ENCODE data around the gene FA2H.
"Not testable (repeated sequence)": the region's sequence is repeated elsewhere in the genome, so short reads cannot be mapped to it uniquely, and the experiment has no call there.

Gene FA2H

GRCh38 chr16:74770831-74771526 lies 3.6 kb downstream of the FA2H start:
- in situ Hi-C loops (cut with MboI; ENCODE audit: low sequenced_read_pairs), result no loop called here

GRCh38 chr16:74769586-74770190 lies 4.9 kb downstream of the FA2H start:
- in situ Hi-C loops (cut with MboI; ENCODE audit: low sequenced_read_pairs), result no loop called here

- in situ Hi-C loops (cut with MboI; ENCODE audit: low sequenced_read_pairs), result no loop called here
These were observed 6.4 kb downstream of the FA2H start for GRCh38 chr16:74768239-74768638.

- in situ Hi-C loops (cut with MboI; ENCODE audit: low sequenced_read_pairs), result no loop called here
These were observed 6.9 kb downstream of the FA2H start for GRCh38 chr16:74767749-74768148.

- in situ Hi-C loops (cut with MboI; ENCODE audit: low sequenced_read_pairs), result no loop called here
These were observed 7.9 kb downstream of the FA2H start for GRCh38 chr16:74766729-74767128.

- in situ Hi-C loops (cut with MboI; ENCODE audit: low sequenced_read_pairs), result not testable (repeated sequence)
These were observed 10.4 kb downstream of the FA2H start for GRCh38 chr16:74764184-74764583.

- in situ Hi-C loops (cut with MboI; ENCODE audit: low sequenced_read_pairs), result no loop called here
These were observed 13.0 kb downstream of the FA2H start for GRCh38 chr16:74761665-74762064.

GRCh38 chr16:74760007-74760767 lies 14.4 kb downstream of the FA2H start:
- in situ Hi-C loops (cut with MboI; ENCODE audit: low sequenced_read_pairs), result no loop called here

- in situ Hi-C loops (cut with MboI; ENCODE audit: low sequenced_read_pairs), result no loop called here
These were observed 15.1 kb downstream of the FA2H start for GRCh38 chr16:74759564-74759963.

- in situ Hi-C loops (cut with MboI; ENCODE audit: low sequenced_read_pairs), result no loop called here
These were observed 15.8 kb downstream of the FA2H start for GRCh38 chr16:74758801-74759200.

GRCh38 chr16:74757349-74757748 lies 17.3 kb downstream of the FA2H start:
- in situ Hi-C loops (cut with MboI; ENCODE audit: low sequenced_read_pairs), result no loop called here

- in situ Hi-C loops (cut with MboI; ENCODE audit: low sequenced_read_pairs), result no loop called here
These were observed 18.4 kb downstream of the FA2H start for GRCh38 chr16:74756203-74756602.

- in situ Hi-C loops (cut with MboI; ENCODE audit: low sequenced_read_pairs), result no loop called here
These were observed 21.4 kb downstream of the FA2H start for GRCh38 chr16:74753180-74753579.

GRCh38 chr16:74752756-74753155 lies 21.9 kb downstream of the FA2H start:
- in situ Hi-C loops (cut with MboI; ENCODE audit: low sequenced_read_pairs), result no loop called here

GRCh38 chr16:74752258-74752657 lies 22.4 kb downstream of the FA2H start:
- in situ Hi-C loops (cut with MboI; ENCODE audit: low sequenced_read_pairs), result no loop called here

GRCh38 chr16:74751658-74752057 lies 23.0 kb downstream of the FA2H start:
- in situ Hi-C loops (cut with MboI; ENCODE audit: low sequenced_read_pairs), result no loop called here

- in situ Hi-C loops (cut with MboI; ENCODE audit: low sequenced_read_pairs), result no loop called here
These were observed 25.1 kb downstream of the FA2H start for GRCh38 chr16:74749291-74750055.

- in situ Hi-C loops (cut with MboI; ENCODE audit: low sequenced_read_pairs), result no loop called here
These were observed 26.0 kb downstream of the FA2H start for GRCh38 chr16:74748616-74749026.

GRCh38 chr16:74747716-74748615 lies 26.7 kb downstream of the FA2H start:
- in situ Hi-C loops (cut with MboI; ENCODE audit: low sequenced_read_pairs), result no loop called here

GRCh38 chr16:74745926-74746325 lies 28.7 kb downstream of the FA2H start:
- in situ Hi-C loops (cut with MboI; ENCODE audit: low sequenced_read_pairs), result no loop called here
